PC-9 (cell line): ENCODE data around the gene PRKG1.

ENCODE experiments used
- CTCF ChIP-seq: fragments of 200-600 bp; sonication (generic); conservative IDR thresholded peaks from 2 replicates; pipeline ENCODE4 v1.6.1; 2017; ENCODE audit warnings: mixed run types, antibody characterized with exemption, mild to moderate bottlenecking, moderate library complexity
- EZH2 ChIP-seq: fragments of 200-600 bp; sonication (generic); IDR thresholded peaks from 2 replicates; pipeline ENCODE4 v1.8.0; 2017; ENCODE audit warnings: antibody characterized with exemption, low read depth

GRCh38 chr10:51663086-51663485 is 588.8 kb downstream of the PRKG1 start:
- TF ChIP-seq CTCF (no peak), EZH2 (no peak)
